IPS-18c (cell line): ENCODE measurements around the gene ERBB3.

Experiments used
- H3K4me3 ChIP-seq: 2 replicates; pipeline ENCODE4 v1.7.0; 2013; ENCODE audit warnings: low read depth, mild to moderate bottlenecking, low read length, moderate library complexity; ENCODE audit not compliant: insufficient read depth
- H3K9me3 ChIP-seq: one replicate; pipeline ENCODE4 v1.6.1; 2013; ENCODE audit warnings: mild to moderate bottlenecking, low read length, moderate library complexity; ENCODE audit not compliant: control insufficient read depth, insufficient read depth

ERBB3 gene

GRCh38 chr12:56121204-56121870 lies 41.4 kb downstream of the ERBB3 start:
- no peaks in the 10 kb centered on the region for H3K9me3 ChIP-seq

GRCh38 chr12:56122637-56123036 lies 42.7 kb downstream of the ERBB3 start:
- H3K9me3 ChIP-seq: no peaks in the 10 kb centered on the region
- no peak overlapping the region for H3K4me3 ChIP-seq

More at GRCh38 chr12:56121204-56121870, 41.4 kb downstream of the ERBB3 start:
- no peak overlapping the region for H3K4me3 ChIP-seq

GRCh38 chr12:56124133-56124532 lies 44.2 kb downstream of the ERBB3 start:
- Histone ChIP-seq H3K4me3 (no peak overlapping the region), H3K9me3 (no peaks in the 10 kb centered on the region)

GRCh38 chr12:56126732-56127239 lies 46.8 kb downstream of the ERBB3 start:
- H3K4me3 ChIP-seq: no peak overlapping the region
- H3K9me3 ChIP-seq: no peaks in the 10 kb centered on the region

- Histone ChIP-seq H3K9me3 (no peaks in the 10 kb centered on the region), H3K4me3 (no peak overlapping the region; the same call in 1 of the 2 replicates)
These were observed 47.5 kb downstream of the ERBB3 start for GRCh38 chr12:56127485-56127887.

GRCh38 chr12:56127888-56128669 lies 48.1 kb downstream of the ERBB3 start, which contains the start of gene ESYT1:
Gene ESYT1, plus strand, starts transcription at chr12:56128267. Its CDS starts 53 bp downstream, at chr12:56128320.
- Histone ChIP-seq H3K9me3 (no peaks in the 10 kb centered on the region), H3K4me3 (peak within 1 kb of the TSS; percentile 83)

- H3K9me3 ChIP-seq: no peaks in the 10 kb centered on the region
- H3K4me3 ChIP-seq: peak overlapping the region; percentile 83
These were observed 48.8 kb downstream of the ERBB3 start for GRCh38 chr12:56128670-56129205.

GRCh38 chr12:56129206-56129941 lies 49.4 kb downstream of the ERBB3 start:
- Histone ChIP-seq H3K9me3 (no peaks in the 10 kb centered on the region), H3K4me3 (peak overlapping the region; percentile 83)

- no peaks in the 10 kb centered on the region for H3K9me3 ChIP-seq
- peak overlapping the region; percentile 83; the same call in 1 of the 2 replicates for H3K4me3 ChIP-seq
These were observed 50.1 kb downstream of the ERBB3 start for GRCh38 chr12:56129942-56130495.

- Histone ChIP-seq H3K4me3 (no peak overlapping the region), H3K9me3 (no peaks in the 10 kb centered on the region)
These were observed 50.9 kb downstream of the ERBB3 start for GRCh38 chr12:56130876-56131275.

GRCh38 chr12:56134897-56135296 lies 54.9 kb downstream of the ERBB3 start:
- Histone ChIP-seq H3K4me3 (no peak overlapping the region), H3K9me3 (peaks cover 2% of the 10 kb centered on the region)

- Histone ChIP-seq H3K9me3 (peaks cover 2% of the 10 kb centered on the region), H3K4me3 (no peak overlapping the region)
These were observed 58.0 kb downstream of the ERBB3 start for GRCh38 chr12:56137853-56138571.

- peaks cover 2% of the 10 kb centered on the region for H3K9me3 ChIP-seq
These were observed 62.2 kb downstream of the ERBB3 start for GRCh38 chr12:56141946-56142784.

GRCh38 chr12:56143217-56143616 lies 63.3 kb downstream of the ERBB3 start:
- H3K4me3 ChIP-seq: no peak overlapping the region
- no peaks in the 10 kb centered on the region for H3K9me3 ChIP-seq

More at GRCh38 chr12:56141946-56142784, 62.2 kb downstream of the ERBB3 start:
- H3K4me3 ChIP-seq: no peak overlapping the region

GRCh38 chr12:56143870-56144269 lies 63.9 kb downstream of the ERBB3 start:
- Histone ChIP-seq H3K9me3 (no peaks in the 10 kb centered on the region), H3K4me3 (no peak overlapping the region)

- Histone ChIP-seq H3K9me3 (no peaks in the 10 kb centered on the region), H3K4me3 (no peak overlapping the region)
These were observed 65.3 kb downstream of the ERBB3 start for GRCh38 chr12:56145217-56145616.
